PC-3 (cell line): ENCODE measurements around the gene CDK19.

Experiments used
- CTCF ChIP-seq: fragments of 300-600 bp; sonication (generic); conservative IDR thresholded peaks from 2 replicates; pipeline ENCODE4 v1.5.1; 2017; ENCODE audit warnings: antibody characterized with exemption, low read depth, mild to moderate bottlenecking, low read length
- EZH2 ChIP-seq: fragments of 300-600 bp; sonication (generic); IDR thresholded peaks from one replicate; pipeline ENCODE4 v1.6.1; 2017; ENCODE audit warnings: antibody characterized with exemption, mild to moderate bottlenecking, low read length; ENCODE audit not compliant: unreplicated experiment

- no peak for TF ChIP-seq CTCF
- no peak for TF ChIP-seq EZH2
Observed at GRCh38 chr6:110786271-110786670, 29.0 kb downstream of the CDK19 start.
